Gastroesophageal sphincter (tissue), 3 donors: ENCODE results near the gene RFX6.

ENCODE experiments used
- EP300 ChIP-seq: sonication (generic); formaldehyde crosslinking; IDR thresholded peaks from one replicate; pipeline ENCODE4 v1.6.1; 2017; ENCODE audit warnings: antibody characterized with exemption, mild to moderate bottlenecking
- POLR2A ChIP-seq, 2 donors: fragments of 450-650 bp; IDR thresholded peaks; one replicate each; pipeline ENCODE4 v1.6.1; 2017; ENCODE audit warnings: antibody characterized with exemption in 2 of 2, mild to moderate bottlenecking in 2 of 2, moderate library complexity in 1 of 2
- POLR2AphosphoS5 ChIP-seq: sonication (generic); formaldehyde crosslinking; IDR thresholded peaks from one replicate; pipeline ENCODE4 v1.6.1; 2017; ENCODE audit warnings: antibody characterized with exemption
- TF ChIP-seq, protein P1 (sequence below), 4 experiments: fragments of 200-600 bp in 2 of 4; fragments of 450-650 bp in 2 of 4; sonication (generic) in 1 of 4; IDR thresholded peaks; one replicate each; pipeline ENCODE4 v1.5.1; 2017 to 2019; ENCODE audit warnings: antibody characterized with exemption in 4 of 4, mild to moderate bottlenecking in 2 of 4, moderate library complexity in 2 of 4

DNA sequence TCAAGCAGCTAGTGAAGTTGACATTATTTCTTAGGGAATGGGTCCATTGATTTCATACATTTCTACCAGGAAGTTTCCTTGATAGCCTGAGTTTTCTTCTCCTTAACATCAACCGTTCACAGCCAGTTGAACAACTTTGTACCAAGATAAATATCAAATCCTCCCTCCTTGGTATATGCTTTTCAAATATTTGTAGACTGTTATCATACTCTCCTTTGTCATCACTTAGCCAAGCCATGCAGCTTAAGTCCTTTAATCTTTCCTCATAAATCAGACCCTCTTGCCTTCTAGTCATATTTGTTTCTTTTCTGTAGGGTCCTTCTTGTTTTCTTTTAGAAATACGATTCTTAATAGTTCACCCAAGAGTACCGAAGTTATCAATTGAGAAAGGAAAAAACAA lies 25.6 kb downstream of the RFX6 start:
- TF ChIP-seq, protein P1, sequence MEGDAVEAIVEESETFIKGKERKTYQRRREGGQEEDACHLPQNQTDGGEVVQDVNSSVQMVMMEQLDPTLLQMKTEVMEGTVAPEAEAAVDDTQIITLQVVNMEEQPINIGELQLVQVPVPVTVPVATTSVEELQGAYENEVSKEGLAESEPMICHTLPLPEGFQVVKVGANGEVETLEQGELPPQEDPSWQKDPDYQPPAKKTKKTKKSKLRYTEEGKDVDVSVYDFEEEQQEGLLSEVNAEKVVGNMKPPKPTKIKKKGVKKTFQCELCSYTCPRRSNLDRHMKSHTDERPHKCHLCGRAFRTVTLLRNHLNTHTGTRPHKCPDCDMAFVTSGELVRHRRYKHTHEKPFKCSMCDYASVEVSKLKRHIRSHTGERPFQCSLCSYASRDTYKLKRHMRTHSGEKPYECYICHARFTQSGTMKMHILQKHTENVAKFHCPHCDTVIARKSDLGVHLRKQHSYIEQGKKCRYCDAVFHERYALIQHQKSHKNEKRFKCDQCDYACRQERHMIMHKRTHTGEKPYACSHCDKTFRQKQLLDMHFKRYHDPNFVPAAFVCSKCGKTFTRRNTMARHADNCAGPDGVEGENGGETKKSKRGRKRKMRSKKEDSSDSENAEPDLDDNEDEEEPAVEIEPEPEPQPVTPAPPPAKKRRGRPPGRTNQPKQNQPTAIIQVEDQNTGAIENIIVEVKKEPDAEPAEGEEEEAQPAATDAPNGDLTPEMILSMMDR (IDR thresholded peaks at IDR 0.05) = no peak
- no peak for TF ChIP-seq POLR2A (IDR thresholded peaks at IDR 0.05)
- TF ChIP-seq EP300 = no peak
- no peak for TF ChIP-seq POLR2AphosphoS5
